ENCODE data around the gene PPEF1.

GRCh38 chrX:18748499-18748898 is 41.1 kb downstream of the PPEF1 start:
- no peak for TF ChIP-seq L3MBTL2 (conservative IDR thresholded peaks at IDR 0.05)
- TF ChIP-seq ZNF384 (IDR thresholded peaks at IDR 0.05), result no peak
- TF ChIP-seq TARDBP (IDR thresholded peaks at IDR 0.05), result no peak
- no peak for TF ChIP-seq FOXA1 (IDR thresholded peaks at IDR 0.05)
- TF ChIP-seq SP1 (IDR thresholded peaks at IDR 0.05), result no peak
